ENCODE results near the gene TSBP1.
"Not testable (repeated sequence)": the region's sequence is repeated elsewhere in the genome, so short reads cannot be mapped to it uniquely, and the experiment has no call there.

Gene TSBP1

GRCh38 chr6:32290886-32291450 lies 80.7 kb downstream of the TSBP1 start:
- DNase-seq, result no peak

- DNase-seq, result no peak
Observed at GRCh38 chr6:32288426-32288825, 83.3 kb downstream of the TSBP1 start.

- not testable (repeated sequence) for DNase-seq
Observed at GRCh38 chr6:32273801-32274577, 97.7 kb downstream of the TSBP1 start.

- DNase-seq, result no peak
Observed at GRCh38 chr6:32271429-32271828, 100.3 kb downstream of the TSBP1 start.

- DNase-seq, result not testable (repeated sequence)
Observed at GRCh38 chr6:32268459-32268858, 103.2 kb downstream of the TSBP1 start.

- DNase-seq, result no peak
Observed at GRCh38 chr6:32267035-32267434, 104.7 kb downstream of the TSBP1 start.

- DNase-seq, result not testable (repeated sequence)
Observed at GRCh38 chr6:32257262-32257661, 114.4 kb downstream of the TSBP1 start.

GRCh38 chr6:32255199-32256153 lies 116.2 kb downstream of the TSBP1 start:
- DNase-seq, result peak in 49 of 56 donors; percentile 6 to 79 (median 44)

GRCh38 chr6:32254761-32255198 lies 116.9 kb downstream of the TSBP1 start:
- peak in 16 of 56 donors; percentile 2 to 59 (median 30) for DNase-seq

- DNase-seq, result no peak
Observed at GRCh38 chr6:32252331-32253009, 119.2 kb downstream of the TSBP1 start.

- no peak for DNase-seq
Observed at GRCh38 chr6:32249262-32249661, 122.4 kb downstream of the TSBP1 start.

- DNase-seq, result no peak
Observed at GRCh38 chr6:32247401-32247800, 124.3 kb downstream of the TSBP1 start.

GRCh38 chr6:32244946-32245398 lies 126.7 kb downstream of the TSBP1 start:
- peak in 52 of 56 donors; percentile 16 to 89 (median 60) for DNase-seq

- no peak for DNase-seq
Observed at GRCh38 chr6:32244270-32244669, 127.4 kb downstream of the TSBP1 start.

Measured in nucleus accumbens (tissue), 56 donors.